MM.1S (cell line): Measurements from ENCODE around the gene HTR3B.

ENCODE experiments used
- DNase-seq: peaks from one replicate; pipeline ENCODE4 v3.0.0-alpha.2; 2015
- H2AFZ ChIP-seq: fragments of 300-600 bp; sonication (generic); 2 replicates; pipeline ENCODE4 v1.6.0; 2016; ENCODE audit warnings: antibody characterized with exemption, low read length
- H3F3A ChIP-seq: fragments of 300-600 bp; sonication (generic); 2 replicates; pipeline ENCODE4 v1.6.1; 2016; ENCODE audit warnings: mild to moderate bottlenecking, antibody characterized with exemption, low read length, moderate library complexity, mixed read lengths; ENCODE audit not compliant: insufficient read depth
- H3K27ac ChIP-seq: fragments of 300-600 bp; sonication (generic); 2 replicates; pipeline ENCODE4 v1.5.1; 2016; ENCODE audit warnings: mild to moderate bottlenecking, low read length
- H3K27me3 ChIP-seq: fragments of 300-600 bp; sonication (generic); replicated peaks from 2 replicates; pipeline ENCODE4 v1.6.0; 2016; ENCODE audit warnings: low read length; ENCODE audit not compliant: insufficient read depth
- H3K36me3 ChIP-seq: fragments of 300-600 bp; sonication (generic); replicated peaks from 2 replicates; pipeline ENCODE4 v1.6.1; 2016; ENCODE audit warnings: mild to moderate bottlenecking, low read length, mixed read lengths; ENCODE audit not compliant: insufficient read depth
- H3K4me1 ChIP-seq: fragments of 300-600 bp; sonication (generic); 2 replicates; pipeline ENCODE4 v1.6.1; 2016; ENCODE audit warnings: low read length, mixed read lengths
- H3K4me2 ChIP-seq: fragments of 300-600 bp; sonication (generic); 2 replicates; pipeline ENCODE4 v1.6.0; 2016; ENCODE audit warnings: low read depth, low read length
- H3K4me3 ChIP-seq: fragments of 300-600 bp; sonication (generic); 2 replicates; pipeline ENCODE4 v1.5.1; 2016; ENCODE audit warnings: low read length, mixed read lengths
- H3K79me2 ChIP-seq: fragments of 300-600 bp; sonication (generic); 2 replicates; pipeline ENCODE4 v1.6.1; 2016; ENCODE audit warnings: mixed run types, low read length, mixed read lengths
- H3K9ac ChIP-seq: fragments of 300-600 bp; sonication (generic); 2 replicates; pipeline ENCODE4 v1.6.1; 2016; ENCODE audit warnings: low read length, mixed read lengths
- H3K9me2 ChIP-seq: fragments of 300-600 bp; sonication (generic); replicated peaks from 2 replicates; pipeline ENCODE4 v1.6.1; 2016; ENCODE audit warnings: mild to moderate bottlenecking, low read length, mixed read lengths; ENCODE audit not compliant: insufficient read depth
- H3K9me3 ChIP-seq: fragments of 300-600 bp; sonication (generic); replicated peaks from 2 replicates; pipeline ENCODE4 v1.6.1; 2016; ENCODE audit warnings: mild to moderate bottlenecking, low read length, mixed read lengths; ENCODE audit not compliant: insufficient read depth
- H4K20me1 ChIP-seq: fragments of 300-600 bp; sonication (generic); 2 replicates; pipeline ENCODE4 v1.6.1; 2016; ENCODE audit warnings: mild to moderate bottlenecking, low read length, moderate library complexity, mixed read lengths; ENCODE audit not compliant: insufficient read depth
- EZH2 ChIP-seq: fragments of 300-600 bp; sonication (generic); optimal IDR thresholded peaks from 2 replicates; pipeline ENCODE3; 2017; ENCODE audit warnings: low read depth, mild to moderate bottlenecking, antibody characterized with exemption, low read length, mixed read lengths
- EZH2phosphoT487 ChIP-seq: fragments of 300-600 bp; sonication (generic); IDR thresholded peaks from 2 replicates; pipeline ENCODE4 v1.6.1; 2018; ENCODE audit warnings: antibody characterized with exemption, low read length
- TF ChIP-seq, protein P1 (sequence below): fragments of 300-600 bp; sonication (generic); IDR thresholded peaks from 2 replicates; pipeline ENCODE4 v1.5.1; 2016; ENCODE audit warnings: antibody characterized with exemption, low read length, mixed read lengths

The HTR3B gene

DNA sequence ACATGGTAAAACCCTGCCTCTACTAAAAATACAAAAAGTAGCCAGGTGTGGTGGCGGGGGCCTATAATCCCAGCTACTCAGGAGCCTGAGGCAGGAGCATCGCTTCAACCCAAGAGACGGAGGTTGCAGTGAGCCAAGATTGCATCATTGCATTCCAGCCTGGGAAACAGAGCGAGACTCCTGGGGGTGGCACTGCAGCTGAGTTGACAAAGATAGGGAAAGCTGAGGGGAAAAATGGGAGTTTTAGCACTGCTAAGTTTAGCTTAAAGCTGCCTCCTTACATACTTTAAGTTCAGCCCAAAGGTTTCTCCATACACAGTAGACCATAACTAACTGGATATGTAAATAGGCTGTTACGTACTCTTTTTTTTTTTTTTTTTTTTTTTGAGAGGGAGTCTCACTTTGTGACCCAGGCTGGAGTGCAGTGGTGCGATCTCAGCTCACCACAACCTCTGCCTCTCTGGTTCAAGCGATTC is 20.2 kb upstream of the HTR3B start:
- DNase-seq: no peak
- H3K27ac ChIP-seq: no peak overlapping the region
- no peaks in the 10 kb centered on the region for H3K9me2 ChIP-seq
- H2AFZ ChIP-seq: no peak overlapping the region
- H4K20me1 ChIP-seq: no peaks in the 10 kb centered on the region
- H3K4me1 ChIP-seq: no peaks in the 10 kb centered on the region
- TF ChIP-seq EZH2 (no peak), EZH2phosphoT487 (no peak)
- TF ChIP-seq, protein P1, sequence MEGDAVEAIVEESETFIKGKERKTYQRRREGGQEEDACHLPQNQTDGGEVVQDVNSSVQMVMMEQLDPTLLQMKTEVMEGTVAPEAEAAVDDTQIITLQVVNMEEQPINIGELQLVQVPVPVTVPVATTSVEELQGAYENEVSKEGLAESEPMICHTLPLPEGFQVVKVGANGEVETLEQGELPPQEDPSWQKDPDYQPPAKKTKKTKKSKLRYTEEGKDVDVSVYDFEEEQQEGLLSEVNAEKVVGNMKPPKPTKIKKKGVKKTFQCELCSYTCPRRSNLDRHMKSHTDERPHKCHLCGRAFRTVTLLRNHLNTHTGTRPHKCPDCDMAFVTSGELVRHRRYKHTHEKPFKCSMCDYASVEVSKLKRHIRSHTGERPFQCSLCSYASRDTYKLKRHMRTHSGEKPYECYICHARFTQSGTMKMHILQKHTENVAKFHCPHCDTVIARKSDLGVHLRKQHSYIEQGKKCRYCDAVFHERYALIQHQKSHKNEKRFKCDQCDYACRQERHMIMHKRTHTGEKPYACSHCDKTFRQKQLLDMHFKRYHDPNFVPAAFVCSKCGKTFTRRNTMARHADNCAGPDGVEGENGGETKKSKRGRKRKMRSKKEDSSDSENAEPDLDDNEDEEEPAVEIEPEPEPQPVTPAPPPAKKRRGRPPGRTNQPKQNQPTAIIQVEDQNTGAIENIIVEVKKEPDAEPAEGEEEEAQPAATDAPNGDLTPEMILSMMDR: no peak
- no peaks in the 10 kb centered on the region for H3K79me2 ChIP-seq
- no peak overlapping the region for H3K9ac ChIP-seq
- no peak overlapping the region for H3K4me3 ChIP-seq
- no peak overlapping the region for H3K4me2 ChIP-seq
- no peaks in the 10 kb centered on the region for H3K27me3 ChIP-seq
- no peaks in the 10 kb centered on the region for H3K36me3 ChIP-seq
- no peaks in the 10 kb centered on the region for H3K9me3 ChIP-seq
- H3F3A ChIP-seq: no peaks in the 10 kb centered on the region

DNA sequence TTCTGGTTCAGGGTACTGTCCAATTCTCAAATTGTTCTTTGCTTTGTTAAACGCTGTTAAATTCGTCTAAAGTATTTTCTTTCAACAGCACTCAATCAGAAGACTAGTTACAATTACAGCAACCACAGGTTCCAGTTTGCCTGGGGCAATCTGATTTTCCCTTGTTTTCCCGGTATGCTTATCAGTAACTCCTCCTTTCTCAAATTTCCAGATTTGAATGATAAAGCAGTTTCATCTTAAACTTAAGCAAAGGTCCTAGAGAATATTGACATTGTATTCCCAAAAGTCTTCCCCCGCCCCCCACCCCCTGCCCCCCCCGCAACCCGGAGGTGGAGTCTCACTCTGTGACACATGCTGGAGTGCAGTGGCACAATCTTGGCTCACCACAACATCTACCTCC is 18.7 kb upstream of the HTR3B start:
- no peak for DNase-seq
- no peaks in the 10 kb centered on the region for H3K36me3 ChIP-seq
- H3K27me3 ChIP-seq: no peaks in the 10 kb centered on the region

DNA sequence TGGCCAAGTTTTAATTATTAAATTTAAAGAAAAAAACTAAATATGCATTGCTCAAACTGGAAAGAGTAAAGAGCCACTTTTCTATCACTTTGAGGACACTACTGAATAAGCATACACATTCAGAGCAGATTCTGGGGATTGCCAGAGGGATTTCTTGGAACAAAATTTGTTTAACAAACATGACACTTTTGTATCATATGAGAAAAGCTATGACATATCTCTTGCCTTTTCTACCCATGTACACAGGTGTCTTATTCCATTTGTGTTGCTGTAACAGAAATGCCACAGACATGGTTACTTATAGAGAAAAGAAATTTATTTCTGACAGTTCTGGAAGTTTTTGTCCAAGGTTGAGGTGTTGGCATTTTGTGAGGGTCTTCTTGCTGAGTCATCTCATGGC is 15.7 kb upstream of the HTR3B start:
- no peaks in the 10 kb centered on the region for H3K9me2 ChIP-seq
- H2AFZ ChIP-seq: no peak overlapping the region
- TF ChIP-seq EZH2: no peak
- TF ChIP-seq, protein P1: no peak
- TF ChIP-seq EZH2phosphoT487: no peak
- H3K27ac ChIP-seq: no peak overlapping the region
- no peak for DNase-seq
- 0 out of 2 replicates have a peak, but pooled peaks cover 2% of the 10 kb centered on the region for H3K4me1 ChIP-seq
- H3K4me3 ChIP-seq: no peak overlapping the region
- no peaks in the 10 kb centered on the region for H3K9me3 ChIP-seq
- H4K20me1 ChIP-seq: no peaks in the 10 kb centered on the region
- no peaks in the 10 kb centered on the region for H3F3A ChIP-seq
- H3K36me3 ChIP-seq: no peaks in the 10 kb centered on the region
- no peaks in the 10 kb centered on the region for H3K79me2 ChIP-seq
- H3K9ac ChIP-seq: no peak overlapping the region
- no peak overlapping the region for H3K4me2 ChIP-seq
- no peaks in the 10 kb centered on the region for H3K27me3 ChIP-seq

More for the DNA sequence above, 18.7 kb upstream of the HTR3B start:
- TF ChIP-seq, protein P1: no peak
- no peak for TF ChIP-seq EZH2
- TF ChIP-seq EZH2phosphoT487: no peak
- Histone ChIP-seq H3K9me2 (no peaks in the 10 kb centered on the region), H4K20me1 (no peaks in the 10 kb centered on the region), H3K9me3 (no peaks in the 10 kb centered on the region), H3K4me3 (no peak overlapping the region), H3K9ac (no peak overlapping the region), H3K4me2 (no peak overlapping the region), H3F3A (no peaks in the 10 kb centered on the region), H2AFZ (no peak overlapping the region), H3K79me2 (no peaks in the 10 kb centered on the region), H3K4me1 (no peaks in the 10 kb centered on the region), H3K27ac (no peak overlapping the region)
